Astrocyte (in vitro differentiated cells and primary cell): ENCODE data around the gene NABP2.

ENCODE experiments used
- EZH2 ChIP-seq: IDR thresholded peaks from 2 replicates; pipeline ENCODE4 v1.6.1; 2012; ENCODE audit warnings: mild to moderate bottlenecking, low read length, inconsistent platforms; ENCODE audit not compliant: insufficient read depth
- TF ChIP-seq, protein P1 (sequence below): IDR thresholded peaks from 2 replicates; pipeline ENCODE4 v1.5.1; 2011; ENCODE audit warnings: low read depth, mild to moderate bottlenecking, inconsistent platforms, low read length, moderate library complexity; ENCODE audit not compliant: insufficient read depth

DNA sequence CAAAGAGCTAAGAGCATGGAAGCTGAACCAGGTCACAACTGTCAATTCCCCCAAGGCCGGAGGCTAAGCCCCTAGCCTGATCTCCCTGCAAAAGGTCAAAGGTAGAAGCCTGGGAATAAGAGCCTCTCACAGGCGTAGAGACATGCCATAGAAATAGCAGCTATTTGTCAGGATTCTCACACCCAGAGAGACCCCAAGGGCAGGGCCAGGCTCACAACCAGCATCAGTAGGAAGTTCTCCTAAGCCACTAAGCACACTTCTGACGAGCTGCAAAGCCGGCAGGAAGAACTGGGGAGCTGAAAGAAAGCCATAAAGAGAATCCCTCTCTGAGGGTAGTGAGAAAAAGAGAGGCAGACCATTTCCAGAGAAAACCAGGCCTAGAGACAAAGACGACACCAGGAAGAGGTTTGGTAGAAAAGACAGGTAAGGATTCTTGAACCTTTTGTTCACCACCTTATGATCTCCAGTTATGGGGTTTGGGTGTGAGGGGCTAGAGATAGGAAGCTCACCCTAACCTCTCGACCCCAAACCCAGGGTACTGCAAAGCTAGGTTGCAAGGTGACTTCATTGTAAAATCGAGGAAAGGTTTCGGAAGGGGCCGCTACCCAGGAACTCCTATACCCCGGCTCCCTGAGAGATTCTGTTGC is 35.9 kb upstream of the NABP2 start:
- TF ChIP-seq, protein P1, sequence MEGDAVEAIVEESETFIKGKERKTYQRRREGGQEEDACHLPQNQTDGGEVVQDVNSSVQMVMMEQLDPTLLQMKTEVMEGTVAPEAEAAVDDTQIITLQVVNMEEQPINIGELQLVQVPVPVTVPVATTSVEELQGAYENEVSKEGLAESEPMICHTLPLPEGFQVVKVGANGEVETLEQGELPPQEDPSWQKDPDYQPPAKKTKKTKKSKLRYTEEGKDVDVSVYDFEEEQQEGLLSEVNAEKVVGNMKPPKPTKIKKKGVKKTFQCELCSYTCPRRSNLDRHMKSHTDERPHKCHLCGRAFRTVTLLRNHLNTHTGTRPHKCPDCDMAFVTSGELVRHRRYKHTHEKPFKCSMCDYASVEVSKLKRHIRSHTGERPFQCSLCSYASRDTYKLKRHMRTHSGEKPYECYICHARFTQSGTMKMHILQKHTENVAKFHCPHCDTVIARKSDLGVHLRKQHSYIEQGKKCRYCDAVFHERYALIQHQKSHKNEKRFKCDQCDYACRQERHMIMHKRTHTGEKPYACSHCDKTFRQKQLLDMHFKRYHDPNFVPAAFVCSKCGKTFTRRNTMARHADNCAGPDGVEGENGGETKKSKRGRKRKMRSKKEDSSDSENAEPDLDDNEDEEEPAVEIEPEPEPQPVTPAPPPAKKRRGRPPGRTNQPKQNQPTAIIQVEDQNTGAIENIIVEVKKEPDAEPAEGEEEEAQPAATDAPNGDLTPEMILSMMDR = no peak
- TF ChIP-seq EZH2 = no peak
